SU-DHL-6 (cell line): ENCODE measurements around the gene ZBED5.

ENCODE experiments used
- H2AFZ ChIP-seq: fragments of 200-600 bp; sonication (generic); 2 replicates; pipeline ENCODE4 v1.6.1; 2014; ENCODE audit warnings: low read depth, mild to moderate bottlenecking, moderate library complexity, mixed read lengths, antibody characterized with exemption, low read length; ENCODE audit not compliant: severe bottlenecking
- H3F3A ChIP-seq: fragments of 200-600 bp; shearing (Covaris generic); 2 replicates; pipeline ENCODE4 v1.6.0; 2016; ENCODE audit warnings: antibody characterized with exemption, mild to moderate bottlenecking; ENCODE audit not compliant: insufficient read depth
- H3K27ac ChIP-seq: fragments of 200-600 bp; sonication (generic); 2 replicates; pipeline ENCODE4 v1.5.1; 2016; ENCODE audit warnings: low read depth, mild to moderate bottlenecking, low read length, moderate library complexity, mixed read lengths
- H3K27me3 ChIP-seq: fragments of 200-600 bp; sonication (generic), shearing (Covaris generic); 2 replicates; pipeline ENCODE4 v1.6.0; 2014; ENCODE audit warnings: mild to moderate bottlenecking, low read length
- H3K36me3 ChIP-seq: fragments of 200-600 bp; sonication (generic); 2 replicates; pipeline ENCODE4 v1.6.1; 2014; ENCODE audit warnings: mild to moderate bottlenecking, low read length, mixed read lengths
- H3K4me2 ChIP-seq: fragments of 300-600, 200-600 bp; shearing (Covaris generic), sonication (generic); 2 replicates; pipeline ENCODE4 v1.6.0; 2014; ENCODE audit warnings: low read length, low read depth, mild to moderate bottlenecking; ENCODE audit not compliant: poor library complexity, severe bottlenecking
- H3K4me3 ChIP-seq: fragments of 200-600 bp; sonication (generic); 2 replicates; pipeline ENCODE4 v1.5.1; 2014; ENCODE audit warnings: antibody characterized with exemption, low read length, mild to moderate bottlenecking, mixed read lengths; ENCODE audit not compliant: insufficient read depth, poor library complexity, severe bottlenecking
- H3K79me2 ChIP-seq: fragments of 200-600 bp; sonication (generic); 2 replicates; pipeline ENCODE4 v1.6.1; 2014; ENCODE audit warnings: mild to moderate bottlenecking, low read length, moderate library complexity; ENCODE audit not compliant: insufficient read depth
- H3K9ac ChIP-seq: fragments of 200-600 bp; sonication (generic); 2 replicates; pipeline ENCODE4 v1.7.0; 2014; ENCODE audit warnings: mild to moderate bottlenecking, low read length
- H3K9me2 ChIP-seq: fragments of 200-600 bp; sonication (generic); replicated peaks from 2 replicates; pipeline ENCODE4 v1.6.1; 2014; ENCODE audit warnings: low read length; ENCODE audit not compliant: insufficient read depth
- H3K9me3 ChIP-seq: fragments of 200-600 bp; sonication (generic); 2 replicates; pipeline ENCODE4 v1.6.1; 2014; ENCODE audit warnings: low read length, mixed read lengths; ENCODE audit not compliant: insufficient read depth
- H4K20me1 ChIP-seq: fragments of 200-600 bp; sonication (generic); 2 replicates; pipeline ENCODE4 v1.6.1; 2014; ENCODE audit warnings: low read depth, mild to moderate bottlenecking, antibody characterized with exemption, low read length, moderate library complexity, mixed read lengths
- EZH2phosphoT487 ChIP-seq: fragments of 200-600 bp; sonication (generic), shearing (Covaris generic); conservative IDR thresholded peaks from 2 replicates; pipeline ENCODE4 v1.6.1; 2018; ENCODE audit warnings: mild to moderate bottlenecking, antibody characterized with exemption, low read length, moderate library complexity, mixed read lengths
- TF ChIP-seq, protein P1 (sequence below): fragments of 200-600 bp; sonication (generic); IDR thresholded peaks from one replicate; pipeline ENCODE4 v1.5.1; 2017; ENCODE audit warnings: antibody characterized with exemption, mild to moderate bottlenecking, low read length, moderate library complexity; ENCODE audit not compliant: insufficient read depth, poor library complexity, severe bottlenecking

The ZBED5 gene

DNA sequence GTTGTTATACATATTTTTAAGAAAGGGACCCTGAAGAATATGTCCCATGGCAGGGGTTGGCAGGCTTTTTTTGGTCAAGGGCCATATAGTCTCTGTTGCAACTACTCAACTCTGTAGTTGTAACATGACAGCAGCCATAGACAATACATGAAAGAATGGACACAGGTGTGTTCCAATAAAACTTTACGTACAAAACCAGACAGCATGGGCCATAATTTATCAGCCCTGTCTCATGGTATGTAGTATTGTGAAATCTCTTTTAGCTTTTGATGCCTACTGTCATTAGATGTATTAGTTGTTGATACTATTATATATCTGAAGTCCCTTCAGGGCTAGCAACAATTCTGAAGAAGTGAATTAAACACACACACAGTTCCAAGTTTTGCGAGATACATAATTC is 2.6 kb downstream of the ZBED5 start:
- H3K79me2 ChIP-seq: peaks cover 48% of the 10 kb centered on the region
- H3K4me3 ChIP-seq: no peak overlapping the region
- no peaks in the 10 kb centered on the region for H3K9me2 ChIP-seq
- H4K20me1 ChIP-seq: no peaks in the 10 kb centered on the region
- peaks cover 6% of the 10 kb centered on the region; the same call in 1 of the 2 replicates for H3F3A ChIP-seq
- TF ChIP-seq EZH2phosphoT487: no peak
- TF ChIP-seq, protein P1, sequence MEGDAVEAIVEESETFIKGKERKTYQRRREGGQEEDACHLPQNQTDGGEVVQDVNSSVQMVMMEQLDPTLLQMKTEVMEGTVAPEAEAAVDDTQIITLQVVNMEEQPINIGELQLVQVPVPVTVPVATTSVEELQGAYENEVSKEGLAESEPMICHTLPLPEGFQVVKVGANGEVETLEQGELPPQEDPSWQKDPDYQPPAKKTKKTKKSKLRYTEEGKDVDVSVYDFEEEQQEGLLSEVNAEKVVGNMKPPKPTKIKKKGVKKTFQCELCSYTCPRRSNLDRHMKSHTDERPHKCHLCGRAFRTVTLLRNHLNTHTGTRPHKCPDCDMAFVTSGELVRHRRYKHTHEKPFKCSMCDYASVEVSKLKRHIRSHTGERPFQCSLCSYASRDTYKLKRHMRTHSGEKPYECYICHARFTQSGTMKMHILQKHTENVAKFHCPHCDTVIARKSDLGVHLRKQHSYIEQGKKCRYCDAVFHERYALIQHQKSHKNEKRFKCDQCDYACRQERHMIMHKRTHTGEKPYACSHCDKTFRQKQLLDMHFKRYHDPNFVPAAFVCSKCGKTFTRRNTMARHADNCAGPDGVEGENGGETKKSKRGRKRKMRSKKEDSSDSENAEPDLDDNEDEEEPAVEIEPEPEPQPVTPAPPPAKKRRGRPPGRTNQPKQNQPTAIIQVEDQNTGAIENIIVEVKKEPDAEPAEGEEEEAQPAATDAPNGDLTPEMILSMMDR: no peak
- H3K36me3 ChIP-seq: peaks cover 45% of the 10 kb centered on the region
- H3K27ac ChIP-seq: no peak overlapping the region
- no peaks in the 10 kb centered on the region for H3K27me3 ChIP-seq
- no peak overlapping the region for H3K9ac ChIP-seq
- no peaks in the 10 kb centered on the region for H3K9me3 ChIP-seq
- H3K4me2 ChIP-seq: peak overlapping the region; percentile 87
- no peak overlapping the region for H2AFZ ChIP-seq

DNA sequence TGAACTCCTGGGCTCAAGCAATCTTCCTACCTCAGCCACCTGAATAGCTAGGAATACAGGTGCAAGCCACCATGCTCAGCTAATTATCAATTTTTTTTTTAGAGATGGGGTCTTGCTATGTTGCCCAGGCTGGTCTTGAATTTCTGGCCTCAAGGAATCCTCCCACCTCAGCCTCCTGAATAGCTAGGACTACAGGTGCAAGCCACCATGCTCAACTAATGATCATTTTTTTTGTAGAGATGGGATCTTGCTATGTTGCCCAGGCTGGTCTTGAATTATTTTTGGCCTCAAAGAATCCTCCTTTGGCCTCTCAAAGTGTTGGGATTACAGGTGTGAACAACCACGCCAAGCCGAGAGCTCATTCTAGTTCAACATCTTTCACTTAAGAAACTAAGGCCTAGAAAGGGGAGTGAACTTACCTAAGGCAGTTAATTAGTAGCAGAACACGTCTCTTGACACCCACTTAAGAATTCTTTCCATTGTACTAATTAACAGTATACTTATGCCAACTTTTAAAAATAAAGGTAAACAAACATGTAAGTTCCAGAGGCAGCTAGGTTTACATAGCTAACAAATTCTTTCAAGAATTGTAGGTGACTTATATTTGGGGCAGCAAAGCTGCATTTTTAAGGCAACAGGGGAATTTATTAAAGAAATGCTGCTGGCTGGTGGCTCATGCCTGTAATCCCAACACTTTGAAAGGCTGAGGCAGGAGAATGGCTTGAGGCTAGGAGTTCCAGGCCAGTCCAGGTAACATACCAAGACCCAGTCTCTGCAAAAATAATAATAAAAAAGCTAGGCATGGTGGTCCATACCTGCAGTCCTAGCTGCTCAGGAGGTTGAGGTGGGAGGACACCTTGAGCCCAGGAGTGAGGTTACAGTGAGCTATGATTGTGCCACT is 9.6 kb downstream of the ZBED5 start:
- Histone ChIP-seq H4K20me1 (no peaks in the 10 kb centered on the region), H3K9ac (no peak overlapping the region), H3F3A (0 out of 2 replicates have a peak, but pooled peaks cover 2% of the 10 kb centered on the region), H3K9me3 (no peaks in the 10 kb centered on the region), H3K4me2 (no peak overlapping the region), H3K9me2 (no peaks in the 10 kb centered on the region), H3K27ac (no peak overlapping the region), H3K27me3 (no peaks in the 10 kb centered on the region), H3K4me3 (no peak overlapping the region), H3K79me2 (peaks cover 6% of the 10 kb centered on the region; the same call in 1 of the 2 replicates), H2AFZ (no peak overlapping the region), H3K36me3 (peaks cover 17% of the 10 kb centered on the region)
- no peak for TF ChIP-seq EZH2phosphoT487
- TF ChIP-seq, protein P1: no peak

DNA sequence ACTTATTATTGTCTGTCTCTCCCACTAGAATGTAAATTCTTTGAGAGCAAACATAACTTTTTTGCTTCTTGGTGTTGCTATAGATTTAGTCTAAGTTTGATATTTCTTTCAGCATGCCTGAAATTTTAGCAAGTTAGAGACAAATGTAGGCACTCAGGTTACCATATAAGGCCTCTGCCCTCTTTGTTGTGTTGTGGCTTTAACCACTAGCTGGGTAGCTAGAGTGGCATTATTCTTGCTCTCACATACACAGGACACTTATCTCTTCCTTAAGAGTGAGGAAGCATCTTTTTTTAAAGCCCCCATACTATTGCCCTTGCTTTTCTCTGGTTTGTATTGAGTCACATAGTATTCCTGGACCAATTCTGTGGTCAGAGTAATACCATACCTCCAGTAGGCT is 11.2 kb downstream of the ZBED5 start:
- no peaks in the 10 kb centered on the region for H4K20me1 ChIP-seq
- no peaks in the 10 kb centered on the region for H3K79me2 ChIP-seq
- H3K9me3 ChIP-seq: no peaks in the 10 kb centered on the region
- H3F3A ChIP-seq: no peaks in the 10 kb centered on the region
- no peak overlapping the region for H2AFZ ChIP-seq
- TF ChIP-seq EZH2phosphoT487: no peak
- TF ChIP-seq, protein P1: no peak
- H3K27me3 ChIP-seq: no peaks in the 10 kb centered on the region
- no peak overlapping the region for H3K4me2 ChIP-seq
- no peak overlapping the region for H3K4me3 ChIP-seq
- H3K27ac ChIP-seq: no peak overlapping the region
- no peaks in the 10 kb centered on the region for H3K9me2 ChIP-seq
- no peak overlapping the region for H3K9ac ChIP-seq
- peaks cover 1% of the 10 kb centered on the region; the same call in 1 of the 2 replicates for H3K36me3 ChIP-seq
